ENCODE data around the gene PSME1. TPM values are rescaled to one million over a fixed set of nuclear protein-coding genes. Genes with fewer than 3 reads are reported as not detected.
"Not testable (repeated sequence)": the region's sequence is repeated elsewhere in the genome, so short reads cannot be mapped to it uniquely, and the experiment has no call there.

PSME1 gene
- total and polyA plus RNA-seq, 10 of the 15 experiments (the other 5 are each of a cell fraction or from before 2014, with no cell fraction given) = 250 to 1,378 (median 412) TPM

- TF ChIP-seq ZBTB40 (IDR thresholded peaks at IDR 0.05; ENCODE audit: borderline replicate concordance) (no peak), CHD1 (IDR thresholded peaks at IDR 0.05; ENCODE audit: low read depth, low read length) (no peak)
Measured at GRCh38 chr14:24103451-24103850, 32.5 kb upstream of the PSME1 start (continued).

- BruUV-seq (replicated peaks); H3K79me2 ChIP-seq (ENCODE audit: control insufficient read depth, insufficient read depth, low read length); ATAC-seq; H4K20me1 ChIP-seq (ENCODE audit: control insufficient read depth, insufficient read depth); DNase-seq (ENCODE audit: low read depth, low spot score); H3K4me3 ChIP-seq; intact Hi-C loops (cut with micrococcal nuclease; ENCODE audit: unreplicated experiment); H3K4me1 ChIP-seq (ENCODE audit: control insufficient read depth, insufficient read depth, low read length); H3K9me3 ChIP-seq (replicated peaks; ENCODE audit: control insufficient read depth, insufficient read depth, low read length); H3K27ac ChIP-seq (ENCODE audit: control insufficient read depth, insufficient read depth); FAIRE-seq; H3K36me3 ChIP-seq (ENCODE audit: control insufficient read depth in 2 of 2, insufficient read depth in 2 of 2, low read length in 1 of 2); H3K9ac ChIP-seq (ENCODE audit: control insufficient read depth, insufficient read depth, low read length); H2AFZ ChIP-seq (ENCODE audit: control insufficient read depth, low read depth, low read length); H3K27me3 ChIP-seq (replicated peaks in 1 of 2; ENCODE audit: control insufficient read depth in 2 of 2, insufficient read depth in 2 of 2, low read length in 1 of 2); H3K4me2 ChIP-seq (ENCODE audit: control insufficient read depth, insufficient read depth): not testable (repeated sequence)
- 93% methylated on average over 8 of the region's 8 CpGs for WGBS (ENCODE audit: insufficient coverage, insufficient replicate concordance, low lambda C conversion rate, missing lambda C conversion rate)
- ChIA-PET RAD21 (ENCODE audit: unreplicated experiment) (interaction anchor here (0.8 to 6.9 kb wide), 3 partner anchors 12 to 49 kb away, joined by 3 to 153 read pairs (median 136); partner anchors contain the start of gene PCK2), POLR2A (interaction anchor here (1.0 to 5.3 kb wide), 3 partner anchors 10 to 55 kb away, joined by 3 to 35 read pairs (median 3); partner anchors contain the start of gene IRF9), CTCF (interaction anchor here (1.5 to 11.3 kb wide), 6 partner anchors 12 to 193 kb away, joined by 3 to 294 read pairs (median 20); partner anchors contain the start of genes DHRS1, IRF9, NOP9 and PCK2), SMC1A (ENCODE audit: uncharacterized antibody, unreplicated experiment) (interaction anchor here (1.2 to 9.6 kb wide), 5 partner anchors 9 to 55 kb away, joined by 3 to 195 read pairs (median 38); partner anchors contain the start of genes IRF9, NRL and PCK2)
- in situ Hi-C loops (cut with MboI) = loop anchor here (25.0 kb wide), 1 partner anchor 793 kb away; the partner anchor contains the start of genes BCL2L2, PABPN1 and PPP1R3E
Measured at GRCh38 chr14:24105609-24106239, 30.3 kb upstream of the PSME1 start.
